Caco-2 (cell line): ENCODE results near the gene NDC80. TPM values are rescaled to one million over a fixed set of nuclear protein-coding genes. Genes with fewer than 3 reads are reported as not detected.
"Not testable (repeated sequence)": the region's sequence is repeated elsewhere in the genome, so short reads cannot be mapped to it uniquely, and the experiment has no call there.

Experiments
- Bru-seq: library from RNA; stranded (reverse); fragments of 400-500 nt; gene quantifications from one replicate; lab custom pipeline; 2021; lab: Mats Ljungman, UMichigan
- BruChase-seq, 2 experiments: library from RNA; stranded (reverse); fragments of 400-500 nt; gene quantifications; one replicate each; lab custom pipeline; 2021; lab: Mats Ljungman, UMichigan
- BruUV-seq: library from RNA; stranded (reverse); fragments of 400-500 nt; replicated peaks from 2 replicates; lab custom pipeline; 2021; lab: Mats Ljungman, UMichigan
- CTCF ChIA-PET: fragments of 300-600 bp; sonication (Branson Sonifier 250); formaldehyde crosslinking; loops from one replicate; lab custom pipeline; 2022; ENCODE audit warnings: antibody characterized with exemption; lab: Charles Lee
- POLR2A ChIA-PET: fragments of 300-600 bp; sonication (Branson Sonifier 250); formaldehyde crosslinking; loops from one replicate; lab custom pipeline; 2022; ENCODE audit warnings: antibody characterized with exemption; lab: Charles Lee
- DNase-seq, 2 experiments: peaks; one replicate each; pipeline versions ENCODE4 v3.0.0 to v3.0.0-alpha.2; 2020 to 2022
- H3K27me3 ChIP-seq: replicated peaks from 2 replicates; pipeline ENCODE4 v1.6.0; 2011; ENCODE audit warnings: low read length; ENCODE audit not compliant: control insufficient read depth, insufficient read depth
- H3K36me3 ChIP-seq: 2 replicates; pipeline ENCODE4 v1.5.1; 2011; ENCODE audit warnings: low read length; ENCODE audit not compliant: control insufficient read depth, insufficient read depth
- H3K4me1 ChIP-seq: fragments of 250-450 bp; sonication (Bioruptor Pico); 2 replicates; pipeline ENCODE4 v1.5.1; 2020; ENCODE audit warnings: mild to moderate bottlenecking
- H3K4me3 ChIP-seq: 2 replicates; pipeline ENCODE4 v1.5.1; 2011; ENCODE audit warnings: low read depth, mild to moderate bottlenecking, control low read depth, low read length
- H3K9me3 ChIP-seq: fragments of 250-450 bp; sonication (Bioruptor Pico); 2 replicates; pipeline ENCODE4 v1.5.1; 2020; ENCODE audit warnings: mild to moderate bottlenecking, moderate library complexity
- H3K27ac Mint-ChIP-seq: one replicate; pipeline ENCODE4 v1.8.0; 2022; ENCODE audit warnings: mixed read lengths; ENCODE audit not compliant: unreplicated experiment
- H3K27me3 Mint-ChIP-seq: one replicate; pipeline ENCODE4 v1.8.0; 2022; ENCODE audit warnings: mixed read lengths; ENCODE audit not compliant: insufficient read depth, unreplicated experiment
- H3K36me3 Mint-ChIP-seq: one replicate; pipeline ENCODE4 v1.8.0; 2022; ENCODE audit warnings: mild to moderate bottlenecking, mixed read lengths; ENCODE audit not compliant: insufficient read depth, unreplicated experiment
- H3K4me1 Mint-ChIP-seq: one replicate; pipeline ENCODE4 v1.8.0; 2022; ENCODE audit warnings: low read depth, mixed read lengths; ENCODE audit not compliant: unreplicated experiment
- H3K4me3 Mint-ChIP-seq: one replicate; pipeline ENCODE4 v1.8.0; 2022; ENCODE audit warnings: mild to moderate bottlenecking, moderate library complexity, mixed read lengths; ENCODE audit not compliant: unreplicated experiment
- H3K9me3 Mint-ChIP-seq: one replicate; pipeline ENCODE4 v1.8.0; 2022; ENCODE audit warnings: mixed read lengths; ENCODE audit not compliant: unreplicated experiment
- CTCF ChIP-seq, 2 experiments: fragments of 200-600 bp in 1 of 2; IDR thresholded peaks; 1 replicate in 1 of 2; 2 replicates in 1 of 2; pipeline versions ENCODE4 v1.5.1 to v1.8.0; 2011 to 2022; ENCODE audit warnings: antibody characterized with exemption in 1 of 2, control low read depth in 1 of 2, inconsistent platforms in 1 of 2, low read depth in 1 of 2, low read length in 1 of 2, mild to moderate bottlenecking in 1 of 2, moderate library complexity in 1 of 2; ENCODE audit not compliant: insufficient read depth in 1 of 2, severe bottlenecking in 1 of 2, unreplicated experiment in 1 of 2
- intact Hi-C: fragments of 100-400 bp; cut with micrococcal nuclease; formaldehyde crosslinking; loops from one replicate; pipeline ENCODE4 v1.10.0; 2022; ENCODE audit not compliant: unreplicated experiment
- long read RNA-seq: library from polyadenylated mRNA; stranded (forward); transcript quantifications from one replicate; pipeline ENCODE4 v2.0.0, GENCODE V29; 2022
- total RNA-seq: library from RNA; stranded (reverse); gene quantifications from 2 replicates; pipeline ENCODE4 v1.2.3, GENCODE V29; 2022

Gene NDC80
- 51.7 and 52.6 TPM in 2 replicates for total RNA-seq
- Bru-seq, nascent RNA, result percentile 81 among the genes with signal in this experiment
- BruChase-seq, experiment 1, labeled RNA remaining after a 2-hour chase, result percentile 75 among the genes with signal in this experiment
- BruChase-seq, experiment 2, labeled RNA remaining after a 6-hour chase, result percentile 75 among the genes with signal in this experiment
- long read RNA-seq, transcript NDC80-201 (17 exons, 2,172 nt), result major isoform, 92 of 103 reads
- long read RNA-seq, partial matches to known transcripts, result 10 of 103 reads
- long read RNA-seq, other reads (novel, unspliced or antisense), result 1 of 103 reads

DNA sequence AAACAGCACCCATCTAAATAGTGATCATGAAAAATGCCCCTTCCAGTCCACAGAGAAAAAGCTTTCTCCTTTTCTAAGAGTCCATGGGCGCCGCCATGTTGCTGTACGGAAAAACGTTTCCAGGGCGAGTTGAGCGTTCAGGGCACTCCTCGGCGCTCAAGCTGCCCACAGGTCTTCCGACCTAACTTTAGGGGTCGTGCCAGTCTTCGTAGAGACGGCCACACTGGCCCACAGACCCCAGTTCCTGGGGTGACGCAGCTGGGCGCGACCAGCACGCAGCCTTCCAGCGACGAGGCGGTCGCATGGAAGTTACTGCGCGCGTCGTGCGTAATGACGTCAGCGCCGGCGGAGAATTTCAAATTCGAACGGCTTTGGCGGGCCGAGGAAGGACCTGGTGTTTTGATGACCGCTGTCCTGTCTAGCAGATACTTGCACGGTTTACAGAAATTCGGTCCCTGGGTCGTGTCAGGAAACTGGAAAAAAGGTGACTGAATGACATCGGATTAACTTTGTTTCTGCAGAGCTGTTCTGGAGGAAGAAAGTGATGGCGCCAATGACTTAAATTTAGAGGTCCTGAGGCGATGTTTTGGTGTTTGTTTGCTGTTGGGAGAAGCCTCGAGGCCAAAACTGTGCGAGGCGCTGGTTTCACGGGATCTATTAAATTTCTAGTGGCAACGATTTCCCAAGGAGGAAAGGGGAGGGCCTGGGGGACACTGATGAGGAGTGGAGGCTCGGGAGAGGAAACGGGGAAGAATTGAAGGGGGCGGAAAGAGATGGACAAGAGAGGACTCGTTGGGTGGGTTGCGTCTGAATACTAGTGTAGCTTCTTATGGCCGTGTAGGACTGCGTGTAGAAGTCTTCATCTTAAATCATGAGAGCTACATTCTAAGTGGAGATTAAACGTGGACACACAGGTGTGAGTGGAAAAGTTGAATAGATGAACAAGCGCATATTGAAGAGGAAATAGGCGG, at the start of gene NDC80, which contains the start of gene METTL4:
TSS of gene NDC80 (plus strand) at position 358 of the 971 bp plus-strand sequence. CDS start 1,429 bp downstream, outside the sequence.
TSS of gene METTL4 (minus strand) at position 306 of the 971 bp plus-strand sequence. CDS start 4,289 bp downstream, outside the sequence.
- no peak for TF ChIP-seq CTCF (IDR thresholded peaks at IDR 0.05; ENCODE audit: insufficient read depth in 1 of 2, low read depth in 1 of 2, low read length in 1 of 2, severe bottlenecking in 1 of 2, unreplicated experiment in 1 of 2)
- H3K4me3 Mint-ChIP-seq, result peak within 1 kb of the TSS; percentile 94
- peak; percentile 86 to 87 for DNase-seq
- CTCF ChIA-PET, result no interaction called here
- peak within 1 kb of the TSS; percentile 45 for H3K4me3 ChIP-seq
- H3K27ac Mint-ChIP-seq, result peak within 1 kb of the TSS; percentile 98
- H3K4me1 ChIP-seq, result peaks cover 21% of the 10 kb centered on the region
- H3K9me3 ChIP-seq, result no peaks in the 10 kb centered on the region
- intact Hi-C loops, result loop anchor here (5.0 kb wide), 1 partner anchor 86 kb away; the partner anchor contains the start of gene SMCHD1
- H3K36me3 ChIP-seq, result peaks cover 2% of the 10 kb centered on the region; the same call in 1 of the 2 replicates
- no peaks in the 10 kb centered on the region for H3K9me3 Mint-ChIP-seq
- H3K27me3 ChIP-seq, result no peaks in the 10 kb centered on the region
- BruUV-seq, result TSS peak; percentile 74
- H3K4me1 Mint-ChIP-seq, result peaks cover 6% of the 10 kb centered on the region
- H3K36me3 Mint-ChIP-seq, result peaks cover 36% of the 10 kb centered on the region
- H3K27me3 Mint-ChIP-seq, result no peaks in the 10 kb centered on the region
- POLR2A ChIA-PET, result interaction anchor here (0.5 to 1.6 kb wide), 3 partner anchors 12 to 85 kb away, joined by 3 to 4 read pairs (median 3); no protein-coding TSS in a partner anchor

- Histone ChIP-seq H3K4me3 (no peak overlapping the region), H3K4me1 (no peaks in the 10 kb centered on the region), H3K9me3 (no peaks in the 10 kb centered on the region), H3K36me3 (no peaks in the 10 kb centered on the region), H3K27me3 (no peaks in the 10 kb centered on the region)
- no TSS peak for BruUV-seq
- CTCF ChIA-PET, result no interaction called here
- no peak for TF ChIP-seq CTCF (IDR thresholded peaks at IDR 0.05; ENCODE audit: insufficient read depth in 1 of 2, low read depth in 1 of 2, low read length in 1 of 2, severe bottlenecking in 1 of 2, unreplicated experiment in 1 of 2)
- intact Hi-C loops, result loop anchor here (10.0 kb wide), 1 partner anchor 217 kb away; no protein-coding TSS in a partner anchor
- no peak overlapping the region for H3K4me3 Mint-ChIP-seq
- no peaks in the 10 kb centered on the region for H3K9me3 Mint-ChIP-seq
- POLR2A ChIA-PET, result no interaction called here
- DNase-seq, result no peak
- H3K36me3 Mint-ChIP-seq, result no peaks in the 10 kb centered on the region
- H3K27me3 Mint-ChIP-seq, result peaks cover 11% of the 10 kb centered on the region
- H3K4me1 Mint-ChIP-seq, result no peaks in the 10 kb centered on the region
- H3K27ac Mint-ChIP-seq, result no peak overlapping the region
These were observed 49.2 kb upstream of the NDC80 start for GRCh38 chr18:2522112-2522511.

DNA sequence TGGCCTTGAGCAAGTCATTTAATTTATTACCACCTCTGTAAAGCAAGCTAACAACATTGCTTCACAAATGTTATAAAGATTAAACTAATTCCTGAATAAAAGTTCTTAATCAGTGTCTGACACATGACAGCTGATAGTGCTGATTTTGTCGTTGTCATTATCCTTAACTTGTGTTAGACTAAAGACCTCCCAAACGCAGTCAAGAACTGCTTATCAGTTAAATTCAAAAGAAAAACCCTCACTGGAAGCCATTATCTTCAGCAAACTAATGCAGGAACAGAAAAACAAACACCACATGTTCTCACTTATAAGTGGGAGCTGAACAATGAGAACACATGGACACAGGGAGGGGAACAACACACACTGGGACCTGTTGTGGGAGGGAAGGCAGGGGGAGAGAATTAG, 46.6 kb upstream of the NDC80 start:
- H3K4me3 Mint-ChIP-seq, POLR2A ChIA-PET, H3K9me3 ChIP-seq, H3K36me3 ChIP-seq, H3K4me1 ChIP-seq, H3K4me1 Mint-ChIP-seq, H3K36me3 Mint-ChIP-seq, H3K27me3 ChIP-seq, H3K27ac Mint-ChIP-seq, H3K4me3 ChIP-seq, BruUV-seq, H3K9me3 Mint-ChIP-seq: not testable (repeated sequence)
- H3K27me3 Mint-ChIP-seq, result peaks cover 11% of the 10 kb centered on the region
- peak in 1 of 2 experiments; percentile 14 for DNase-seq
- intact Hi-C loops, result loop anchor here (10.0 kb wide), 1 partner anchor 220 kb away; no protein-coding TSS in a partner anchor
- CTCF ChIA-PET, result interaction anchor here (0.5 kb wide), 1 partner anchor 1701 kb away, joined by 3 read pairs; no protein-coding TSS in a partner anchor
